OCI-LY1 (cell line): ENCODE results near the gene CDH4.

Experiments
- H2AFZ ChIP-seq: fragments of 200-600 bp; sonication (generic), shearing (Covaris generic); 2 replicates; pipeline ENCODE4 v1.6.0; 2014; ENCODE audit warnings: antibody characterized with exemption, mild to moderate bottlenecking, low read length
- H3F3A ChIP-seq: fragments of 200-600 bp; sonication (generic), shearing (Covaris generic); 2 replicates; pipeline ENCODE4 v1.6.0; 2014; ENCODE audit warnings: mild to moderate bottlenecking, antibody characterized with exemption, low read length, moderate library complexity; ENCODE audit not compliant: insufficient read depth
- H3K27ac ChIP-seq: fragments of 200-600 bp; sonication (generic); 2 replicates; pipeline ENCODE4 v1.5.1; 2014; ENCODE audit warnings: low read length, mixed run types, mild to moderate bottlenecking, low read depth; ENCODE audit not compliant: poor library complexity, severe bottlenecking
- H3K27me3 ChIP-seq: fragments of 200-600 bp; sonication (generic); 2 replicates; pipeline ENCODE4 v1.6.0; 2014; ENCODE audit warnings: antibody characterized with exemption, mild to moderate bottlenecking, low read length, moderate library complexity; ENCODE audit not compliant: insufficient read depth
- H3K36me3 ChIP-seq: fragments of 200-600 bp; sonication (generic); 2 replicates; pipeline ENCODE4 v1.6.1; 2014; ENCODE audit warnings: mild to moderate bottlenecking, antibody characterized with exemption, low read length, moderate library complexity, mixed read lengths; ENCODE audit not compliant: insufficient read depth
- H3K4me1 ChIP-seq: fragments of 200-600 bp; sonication (generic); 2 replicates; pipeline ENCODE4 v1.5.1; 2014; ENCODE audit warnings: mild to moderate bottlenecking, low read length, moderate library complexity; ENCODE audit not compliant: insufficient read depth, severe bottlenecking
- H3K4me2 ChIP-seq: fragments of 200-600 bp; sonication (generic), shearing (Covaris generic); 2 replicates; pipeline ENCODE4 v1.6.1; 2014; ENCODE audit warnings: low read length
- H3K4me3 ChIP-seq: fragments of 200-600 bp; sonication (generic); 2 replicates; pipeline ENCODE4 v1.5.1; 2014; ENCODE audit warnings: low read length, low read depth, mild to moderate bottlenecking, mixed read lengths; ENCODE audit not compliant: poor library complexity, severe bottlenecking
- H3K79me2 ChIP-seq: fragments of 200-600 bp; shearing (Covaris generic); 2 replicates; pipeline ENCODE4 v1.6.1; 2016; ENCODE audit warnings: mixed run types, low read length, mixed read lengths; ENCODE audit not compliant: insufficient read depth
- H3K9ac ChIP-seq: fragments of 200-600 bp; sonication (generic), shearing (Covaris generic); 2 replicates; pipeline ENCODE4 v1.6.1; 2014; ENCODE audit warnings: mild to moderate bottlenecking, low read length, mixed read lengths
- H3K9me2 ChIP-seq: fragments of 200-600 bp; sonication (generic), shearing (Covaris generic); 2 replicates; pipeline ENCODE4 v1.6.1; 2014; ENCODE audit warnings: low read depth, mild to moderate bottlenecking, low read length, mixed read lengths
- H3K9me3 ChIP-seq: fragments of 200-600 bp; shearing (Covaris generic); 2 replicates; pipeline ENCODE4 v1.6.1; 2014; ENCODE audit warnings: low read length, mixed read lengths
- H4K20me1 ChIP-seq: fragments of 200-600 bp; sonication (generic), shearing (Covaris generic); 2 replicates; pipeline ENCODE4 v1.6.0; 2016; ENCODE audit warnings: mild to moderate bottlenecking, low read length; ENCODE audit not compliant: insufficient read depth
- EZH2 ChIP-seq: fragments of 200-600 bp; sonication (generic), shearing (Covaris generic); IDR thresholded peaks from 2 replicates; pipeline ENCODE4 v1.8.0; 2017; ENCODE audit warnings: borderline replicate concordance, mixed run types, mild to moderate bottlenecking, antibody characterized with exemption, low read length, moderate library complexity, mixed read lengths
- TF ChIP-seq, protein P1 (sequence below): fragments of 200-600 bp; sonication (generic), shearing (Covaris generic); IDR thresholded peaks from 2 replicates; pipeline ENCODE4 v1.5.1; 2017; ENCODE audit warnings: mild to moderate bottlenecking, antibody characterized with exemption, low read length, moderate library complexity, mixed read lengths

Gene CDH4

DNA sequence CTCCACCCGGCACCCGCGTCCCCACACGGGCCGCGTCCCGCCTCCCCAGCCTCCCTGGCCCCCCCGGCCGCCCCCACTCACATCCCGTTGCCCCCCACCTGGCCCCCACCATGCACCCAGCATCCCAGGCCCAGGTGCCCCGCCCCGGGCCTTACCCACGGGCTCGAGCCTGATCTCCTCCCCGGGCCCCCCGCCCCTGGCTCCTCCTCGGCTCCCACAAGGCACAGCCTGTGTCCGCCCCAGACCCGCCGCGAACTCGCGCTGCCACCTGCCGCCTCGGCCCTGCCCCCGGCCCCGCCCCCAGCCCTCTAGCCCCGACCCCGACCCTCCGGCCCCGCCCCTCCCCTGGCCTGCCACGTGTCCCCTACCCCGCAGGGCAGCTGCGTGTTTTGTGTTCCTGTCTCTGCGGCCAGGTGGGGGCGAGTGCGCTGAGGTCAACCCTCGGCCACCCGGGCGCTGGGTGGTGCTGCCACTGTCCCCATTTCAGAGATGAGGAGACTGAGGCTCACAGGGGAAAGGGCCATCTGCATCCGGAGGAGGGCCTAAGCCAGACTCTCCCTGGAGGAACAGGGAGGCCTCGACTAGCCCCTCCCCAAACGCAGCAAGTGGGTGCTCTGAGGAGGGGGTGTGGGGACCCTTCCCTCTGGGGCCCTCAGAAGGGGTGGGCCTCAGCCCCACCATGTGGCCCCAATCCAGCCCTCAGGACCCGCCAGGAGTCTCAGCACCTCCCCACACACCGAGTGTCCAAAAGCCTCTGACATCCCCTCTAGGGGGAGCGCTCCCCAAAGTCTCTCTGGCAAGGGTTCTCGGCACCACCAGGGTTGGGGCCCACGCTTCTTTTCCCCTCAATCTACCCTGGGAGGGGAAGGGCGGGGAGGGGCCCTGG, 713.8 kb downstream of the CDH4 start:
- no peak overlapping the region for H3K4me2 ChIP-seq
- 0 out of 2 replicates have a peak, but pooled peaks cover 3% of the 10 kb centered on the region for H3K27me3 ChIP-seq
- no peaks in the 10 kb centered on the region for H3K36me3 ChIP-seq
- H3K9me3 ChIP-seq: no peaks in the 10 kb centered on the region
- no peaks in the 10 kb centered on the region for H3K79me2 ChIP-seq
- H3K4me1 ChIP-seq: no peaks in the 10 kb centered on the region
- no peak overlapping the region for H3K4me3 ChIP-seq
- no peaks in the 10 kb centered on the region for H4K20me1 ChIP-seq
- no peaks in the 10 kb centered on the region for H3K9me2 ChIP-seq
- TF ChIP-seq EZH2: no peak
- TF ChIP-seq, protein P1, sequence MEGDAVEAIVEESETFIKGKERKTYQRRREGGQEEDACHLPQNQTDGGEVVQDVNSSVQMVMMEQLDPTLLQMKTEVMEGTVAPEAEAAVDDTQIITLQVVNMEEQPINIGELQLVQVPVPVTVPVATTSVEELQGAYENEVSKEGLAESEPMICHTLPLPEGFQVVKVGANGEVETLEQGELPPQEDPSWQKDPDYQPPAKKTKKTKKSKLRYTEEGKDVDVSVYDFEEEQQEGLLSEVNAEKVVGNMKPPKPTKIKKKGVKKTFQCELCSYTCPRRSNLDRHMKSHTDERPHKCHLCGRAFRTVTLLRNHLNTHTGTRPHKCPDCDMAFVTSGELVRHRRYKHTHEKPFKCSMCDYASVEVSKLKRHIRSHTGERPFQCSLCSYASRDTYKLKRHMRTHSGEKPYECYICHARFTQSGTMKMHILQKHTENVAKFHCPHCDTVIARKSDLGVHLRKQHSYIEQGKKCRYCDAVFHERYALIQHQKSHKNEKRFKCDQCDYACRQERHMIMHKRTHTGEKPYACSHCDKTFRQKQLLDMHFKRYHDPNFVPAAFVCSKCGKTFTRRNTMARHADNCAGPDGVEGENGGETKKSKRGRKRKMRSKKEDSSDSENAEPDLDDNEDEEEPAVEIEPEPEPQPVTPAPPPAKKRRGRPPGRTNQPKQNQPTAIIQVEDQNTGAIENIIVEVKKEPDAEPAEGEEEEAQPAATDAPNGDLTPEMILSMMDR: no peak
- no peak overlapping the region for H2AFZ ChIP-seq
- H3F3A ChIP-seq: no peaks in the 10 kb centered on the region
- H3K9ac ChIP-seq: no peak overlapping the region
- H3K27ac ChIP-seq: no peak overlapping the region

DNA sequence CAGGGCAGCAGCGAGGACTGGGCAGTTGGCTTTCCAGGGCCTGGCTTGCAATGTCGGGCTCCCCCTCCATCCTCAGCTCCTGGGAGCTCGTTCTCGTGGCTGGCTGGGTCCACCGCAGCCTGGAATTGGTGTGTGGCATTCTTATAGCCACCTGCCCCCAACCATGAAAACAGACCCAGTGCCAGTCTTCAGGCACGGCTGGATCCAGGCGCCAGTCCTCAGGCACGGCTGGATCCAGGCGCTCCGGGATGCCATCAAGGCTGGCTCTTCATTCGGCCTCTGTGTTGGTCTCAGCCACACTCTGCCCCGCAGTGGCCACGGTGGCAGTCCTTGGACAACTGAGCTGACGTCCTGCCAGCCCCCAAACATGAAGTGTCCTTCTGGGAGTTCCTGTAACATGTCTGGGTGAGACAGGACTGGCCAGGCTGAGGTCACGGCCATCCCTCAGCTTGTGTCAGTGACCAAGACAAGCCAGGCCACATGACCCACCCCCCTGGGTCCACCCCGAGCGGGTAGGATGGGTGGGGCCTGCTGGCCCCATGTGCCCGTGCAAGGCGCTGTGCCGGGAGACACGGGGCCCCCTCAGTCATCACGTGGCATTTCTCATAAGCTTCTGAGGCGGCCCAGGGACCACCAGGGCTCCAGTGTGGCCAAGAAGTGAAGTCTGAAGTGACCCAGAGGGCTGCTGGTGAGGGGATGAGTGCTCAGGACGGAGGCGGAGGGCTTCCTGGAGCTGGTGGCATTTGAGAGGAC, 714.6 kb downstream of the CDH4 start:
- no peak overlapping the region for H3K4me2 ChIP-seq
- H3K4me1 ChIP-seq: no peaks in the 10 kb centered on the region
- no peaks in the 10 kb centered on the region for H3K79me2 ChIP-seq
- no peaks in the 10 kb centered on the region for H3K9me3 ChIP-seq
- no peaks in the 10 kb centered on the region for H3F3A ChIP-seq
- H3K27me3 ChIP-seq: 0 out of 2 replicates have a peak, but pooled peaks cover under 1% of the 10 kb centered on the region
- no peak overlapping the region for H3K27ac ChIP-seq
- no peaks in the 10 kb centered on the region for H3K36me3 ChIP-seq
- H4K20me1 ChIP-seq: no peaks in the 10 kb centered on the region
- no peak overlapping the region for H3K9ac ChIP-seq
- H3K9me2 ChIP-seq: no peaks in the 10 kb centered on the region
- no peak overlapping the region for H3K4me3 ChIP-seq
- no peak for TF ChIP-seq EZH2
- TF ChIP-seq, protein P1: no peak
- no peak overlapping the region for H2AFZ ChIP-seq

DNA sequence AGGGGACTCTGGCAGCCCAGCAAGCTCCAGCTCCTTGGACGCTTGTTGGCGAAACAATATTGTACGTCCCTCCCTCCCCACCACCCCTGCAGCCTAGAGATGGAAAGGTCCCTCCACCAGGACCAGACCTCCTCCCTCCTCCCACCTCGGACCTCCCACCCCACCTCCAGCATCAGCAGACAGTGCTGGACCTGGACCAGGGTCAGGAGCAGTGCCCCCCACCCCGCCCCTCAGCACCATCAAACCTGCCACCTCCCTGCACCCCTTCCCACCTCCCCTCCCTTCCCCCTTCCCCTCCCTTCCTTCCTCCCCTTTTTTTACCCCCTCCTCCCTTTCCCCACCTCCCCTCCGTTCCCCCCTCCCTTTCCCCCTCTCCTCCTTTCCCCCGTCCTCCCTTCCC, 715.2 kb downstream of the CDH4 start:
- Histone ChIP-seq H3K79me2 (no peaks in the 10 kb centered on the region), H3F3A (no peaks in the 10 kb centered on the region), H3K4me3 (no peak overlapping the region), H3K4me1 (no peaks in the 10 kb centered on the region), H3K9me2 (no peaks in the 10 kb centered on the region), H3K9me3 (no peaks in the 10 kb centered on the region), H3K27ac (no peak overlapping the region), H3K4me2 (no peak overlapping the region), H3K27me3 (no peaks in the 10 kb centered on the region), H3K9ac (no peak overlapping the region), H2AFZ (no peak overlapping the region), H3K36me3 (peaks cover 2% of the 10 kb centered on the region; the same call in 1 of the 2 replicates), H4K20me1 (no peaks in the 10 kb centered on the region)
- TF ChIP-seq EZH2: no peak
- TF ChIP-seq, protein P1: no peak
